ENCODE measurements around the gene WDR91.

WDR91 gene

DNA sequence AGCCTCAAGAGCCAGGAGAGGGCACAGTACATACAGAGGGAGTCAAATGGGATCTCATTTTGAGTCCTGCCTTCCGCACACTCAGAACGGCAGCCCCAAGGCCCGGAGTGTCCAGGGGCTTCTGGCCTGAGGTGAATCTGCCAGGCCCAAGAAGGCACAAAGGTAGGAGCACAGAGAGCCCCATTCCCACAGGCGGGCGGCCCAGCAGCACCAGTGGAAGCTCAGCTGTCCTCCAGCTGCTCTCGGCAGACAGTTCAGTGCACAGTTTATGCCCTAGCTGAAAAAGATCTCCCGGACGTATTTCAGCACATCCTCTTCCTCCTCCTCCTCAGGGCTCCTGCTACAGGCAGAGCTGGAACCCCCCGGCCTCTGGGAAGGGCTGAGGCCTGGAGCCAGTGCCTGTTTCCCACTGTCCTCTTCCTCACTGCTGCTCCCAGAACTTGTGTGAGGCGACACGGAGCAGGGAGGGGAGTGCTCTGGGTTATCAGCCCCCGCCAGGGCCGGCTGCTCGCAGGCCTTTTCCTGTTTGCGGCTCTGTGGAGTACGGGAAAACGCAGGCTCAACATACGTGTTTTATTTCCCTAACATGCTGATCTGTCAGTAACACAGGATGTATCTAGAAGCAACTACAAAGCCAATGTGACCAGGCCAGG lies 44.9 kb downstream of the WDR91 start:
- TF ChIP-seq, protein P1, sequence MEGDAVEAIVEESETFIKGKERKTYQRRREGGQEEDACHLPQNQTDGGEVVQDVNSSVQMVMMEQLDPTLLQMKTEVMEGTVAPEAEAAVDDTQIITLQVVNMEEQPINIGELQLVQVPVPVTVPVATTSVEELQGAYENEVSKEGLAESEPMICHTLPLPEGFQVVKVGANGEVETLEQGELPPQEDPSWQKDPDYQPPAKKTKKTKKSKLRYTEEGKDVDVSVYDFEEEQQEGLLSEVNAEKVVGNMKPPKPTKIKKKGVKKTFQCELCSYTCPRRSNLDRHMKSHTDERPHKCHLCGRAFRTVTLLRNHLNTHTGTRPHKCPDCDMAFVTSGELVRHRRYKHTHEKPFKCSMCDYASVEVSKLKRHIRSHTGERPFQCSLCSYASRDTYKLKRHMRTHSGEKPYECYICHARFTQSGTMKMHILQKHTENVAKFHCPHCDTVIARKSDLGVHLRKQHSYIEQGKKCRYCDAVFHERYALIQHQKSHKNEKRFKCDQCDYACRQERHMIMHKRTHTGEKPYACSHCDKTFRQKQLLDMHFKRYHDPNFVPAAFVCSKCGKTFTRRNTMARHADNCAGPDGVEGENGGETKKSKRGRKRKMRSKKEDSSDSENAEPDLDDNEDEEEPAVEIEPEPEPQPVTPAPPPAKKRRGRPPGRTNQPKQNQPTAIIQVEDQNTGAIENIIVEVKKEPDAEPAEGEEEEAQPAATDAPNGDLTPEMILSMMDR (IDR thresholded peaks at IDR 0.05; ENCODE audit: borderline replicate concordance, insufficient read depth, low read depth, low read length), result no peak
- no peak overlapping the region for H3K4me3 ChIP-seq (ENCODE audit: low read depth, low read length)

- TF ChIP-seq, protein P1 (IDR thresholded peaks at IDR 0.05; ENCODE audit: borderline replicate concordance, insufficient read depth, low read depth, low read length), result no peak
- H3K4me3 ChIP-seq (ENCODE audit: low read depth, low read length), result no peak overlapping the region
Measured at GRCh38 chr7:135165862-135166261, 45.5 kb downstream of the WDR91 start.

- TF ChIP-seq, protein P1 (IDR thresholded peaks at IDR 0.05; ENCODE audit: borderline replicate concordance, insufficient read depth, low read depth, low read length), result no peak
- no peak overlapping the region for H3K4me3 ChIP-seq (ENCODE audit: low read depth, low read length)
Measured at GRCh38 chr7:135164357-135165061, 46.8 kb downstream of the WDR91 start.

DNA sequence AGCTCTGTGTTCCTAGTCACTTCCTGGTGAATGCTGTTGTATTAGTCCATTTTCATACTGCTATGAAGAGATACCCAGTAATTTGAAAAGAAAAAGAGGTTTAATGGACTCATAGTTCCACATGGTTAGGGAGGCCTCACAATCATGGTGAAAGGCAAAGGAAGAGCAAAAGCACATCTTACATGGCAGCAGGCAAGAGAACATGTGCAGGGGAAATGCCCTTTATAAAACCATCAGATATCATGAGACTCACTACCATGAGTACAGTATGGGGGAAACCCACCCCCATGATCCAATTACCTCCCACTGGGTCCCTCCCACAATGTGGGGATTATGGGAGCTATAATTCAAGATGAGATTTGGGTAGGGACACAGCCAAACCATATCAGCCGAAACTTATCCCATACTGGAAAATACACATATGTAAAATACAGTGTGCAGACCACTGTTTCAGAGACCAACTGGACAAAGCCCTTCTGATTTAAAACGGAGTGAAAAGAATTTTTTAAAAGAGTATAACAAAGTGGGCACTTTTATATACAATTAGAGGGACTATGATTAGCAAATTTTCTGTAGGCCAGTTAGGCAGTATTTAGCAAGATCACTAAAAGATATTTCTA lies 48.8 kb downstream of the WDR91 start:
- TF ChIP-seq, protein P1 (IDR thresholded peaks at IDR 0.05; ENCODE audit: borderline replicate concordance, insufficient read depth, low read depth, low read length), result no peak
- H3K4me3 ChIP-seq (ENCODE audit: low read depth, low read length), result no peak overlapping the region

DNA sequence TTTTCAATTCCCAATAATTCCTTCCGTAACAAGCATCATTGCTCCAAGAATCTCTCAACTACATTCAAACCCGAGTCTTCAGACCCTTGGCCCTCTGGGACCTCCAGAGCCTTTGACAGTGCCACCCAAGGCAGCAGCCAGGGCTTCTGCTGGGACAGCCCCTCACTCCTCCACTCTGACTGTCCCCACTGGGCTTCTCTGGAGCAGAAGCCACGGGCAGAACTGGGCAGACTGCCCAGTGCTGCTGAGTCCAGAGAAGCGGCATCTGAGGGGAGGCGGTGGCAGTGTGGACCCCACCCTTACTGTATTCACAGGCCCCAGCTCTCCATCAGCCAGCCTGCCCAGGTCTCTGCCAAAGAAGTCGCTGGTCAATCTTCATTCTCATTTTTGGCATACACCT lies 49.7 kb downstream of the WDR91 start:
- TF ChIP-seq, protein P1 (IDR thresholded peaks at IDR 0.05; ENCODE audit: borderline replicate concordance, insufficient read depth, low read depth, low read length), result no peak
- no peak overlapping the region for H3K4me3 ChIP-seq (ENCODE audit: low read depth, low read length)

DNA sequence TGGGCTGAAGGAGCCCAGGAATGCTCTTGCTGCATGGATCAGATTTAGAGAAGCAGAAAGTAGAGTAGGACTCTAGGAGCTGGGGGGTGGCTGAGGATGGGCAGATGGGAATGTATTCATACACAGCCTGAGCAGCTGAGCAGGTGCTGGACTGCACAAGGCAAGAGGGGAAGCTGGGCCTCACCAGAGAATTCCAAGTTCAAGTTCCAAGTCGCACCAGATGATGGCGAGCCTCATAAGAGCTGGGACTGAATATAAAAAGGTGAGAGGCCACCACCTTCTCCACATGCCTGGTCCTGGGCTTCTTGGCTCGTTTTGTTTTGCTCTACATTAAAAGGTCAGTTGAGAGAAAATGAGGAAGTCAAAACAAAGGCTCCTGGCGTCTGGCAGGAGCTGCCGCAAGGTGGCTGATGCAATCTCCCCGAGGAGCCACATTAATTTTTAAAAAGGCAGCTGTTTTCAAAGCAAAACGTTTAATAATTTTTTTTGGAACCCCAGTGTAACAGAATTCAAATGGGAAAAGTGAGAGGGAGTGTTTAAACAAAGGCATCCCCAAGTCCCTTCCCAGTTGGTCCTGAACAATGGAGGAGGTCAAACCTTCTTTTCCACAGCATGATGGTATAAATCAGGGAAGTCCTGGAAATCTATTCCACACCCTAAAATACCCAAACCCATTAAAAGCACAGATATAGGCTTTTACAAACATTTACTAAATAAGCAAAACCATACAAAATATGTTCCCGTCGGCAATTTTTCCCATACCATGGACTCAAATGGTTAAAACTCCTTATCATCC lies 50.3 kb downstream of the WDR91 start:
- no peak overlapping the region for H3K4me3 ChIP-seq (ENCODE audit: low read depth, low read length)
- TF ChIP-seq, protein P1 (IDR thresholded peaks at IDR 0.05; ENCODE audit: borderline replicate concordance, insufficient read depth, low read depth, low read length), result peak; percentile 20; the same call in 1 of the 2 replicates
